Measurements from ENCODE around the gene PUM1.
A peak's percentile ranks its signal among the peaks of the same experiment; 100 is the strongest.
"Not testable (repeated sequence)": the region's sequence is repeated elsewhere in the genome, so short reads cannot be mapped to it uniquely, and the experiment has no call there.

The PUM1 gene

DNA sequence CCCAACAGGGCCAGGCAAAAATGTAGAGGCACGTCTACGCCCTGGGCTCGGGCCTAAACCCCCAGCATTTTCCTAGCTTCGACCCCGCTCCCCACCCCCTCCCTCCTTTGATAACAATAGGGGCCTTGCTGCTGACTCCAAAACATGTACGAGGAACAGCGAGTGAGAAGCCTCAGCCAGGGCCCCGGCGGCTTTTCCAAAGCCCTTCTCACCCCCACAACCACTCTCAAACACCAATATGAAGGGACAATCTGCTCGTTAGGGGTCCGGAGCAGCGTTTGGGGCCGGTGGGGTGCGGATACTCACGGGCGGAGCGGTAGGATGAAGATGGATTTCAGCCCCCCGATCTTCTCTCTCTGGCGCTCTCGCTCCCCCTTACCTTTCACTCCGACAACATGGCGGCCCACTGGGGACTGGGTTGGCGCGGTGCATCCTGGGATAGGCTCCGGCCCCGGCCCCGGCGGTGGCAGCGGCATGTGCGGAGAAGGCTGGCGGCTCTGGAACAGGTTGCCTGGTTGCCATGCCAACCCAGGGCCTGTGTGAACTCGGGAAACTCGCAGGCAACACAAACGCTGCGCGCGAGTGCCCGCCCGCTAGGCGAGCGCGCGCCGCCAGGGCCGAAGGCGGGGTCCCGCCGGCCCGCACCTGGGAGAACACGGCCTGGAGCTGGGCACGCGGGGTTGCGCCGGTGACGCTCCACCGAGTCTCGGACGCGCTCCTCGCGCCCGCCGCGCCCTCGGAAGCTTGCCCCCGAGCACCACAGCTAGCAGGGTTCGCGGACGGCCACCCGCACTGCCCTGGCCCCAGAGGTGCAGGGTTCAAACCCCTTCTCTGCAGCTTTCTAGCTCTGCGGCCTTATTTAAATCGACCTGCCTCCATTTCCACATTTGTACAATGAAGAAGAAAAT lies at the start of gene PUM1:
Gene PUM1 (minus strand): TSS at position 408 of the 908 bp plus-strand sequence. CDS start 6,151 bp downstream, outside the sequence.
- DNase-seq: peak; percentile 98

DNA sequence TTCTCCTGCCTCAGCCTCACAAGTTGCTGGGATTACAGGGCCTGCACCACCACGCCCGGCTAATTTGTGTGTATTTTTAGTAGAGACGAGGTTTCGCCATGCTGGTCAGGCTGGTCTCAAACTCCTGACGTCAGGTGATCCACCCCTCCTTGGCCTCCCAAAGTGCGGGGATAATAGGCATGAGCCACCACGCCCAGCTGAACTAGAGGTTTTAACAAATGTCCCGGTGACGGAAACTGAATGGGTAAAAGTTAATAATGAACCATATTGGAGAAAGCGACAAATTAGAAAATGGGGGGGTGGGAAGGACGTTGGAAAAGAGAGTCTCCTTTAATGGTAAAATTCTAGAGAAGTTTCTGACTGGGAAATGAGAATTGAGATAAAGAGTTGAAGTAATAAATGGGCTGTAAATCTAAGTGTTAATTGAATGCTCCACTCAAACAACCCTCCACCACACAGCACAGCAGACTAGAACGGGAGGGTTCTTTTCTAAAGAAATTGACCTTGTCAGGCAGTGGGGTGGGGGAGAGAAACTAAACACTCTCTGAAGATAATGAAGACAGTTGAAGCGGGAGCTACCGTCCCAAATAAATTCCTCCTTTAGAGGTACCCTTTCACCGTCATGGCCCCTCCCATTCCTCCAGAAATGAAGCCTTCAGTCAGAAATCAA lies 46.9 kb upstream of the PUM1 start:
- no peak for DNase-seq

DNA sequence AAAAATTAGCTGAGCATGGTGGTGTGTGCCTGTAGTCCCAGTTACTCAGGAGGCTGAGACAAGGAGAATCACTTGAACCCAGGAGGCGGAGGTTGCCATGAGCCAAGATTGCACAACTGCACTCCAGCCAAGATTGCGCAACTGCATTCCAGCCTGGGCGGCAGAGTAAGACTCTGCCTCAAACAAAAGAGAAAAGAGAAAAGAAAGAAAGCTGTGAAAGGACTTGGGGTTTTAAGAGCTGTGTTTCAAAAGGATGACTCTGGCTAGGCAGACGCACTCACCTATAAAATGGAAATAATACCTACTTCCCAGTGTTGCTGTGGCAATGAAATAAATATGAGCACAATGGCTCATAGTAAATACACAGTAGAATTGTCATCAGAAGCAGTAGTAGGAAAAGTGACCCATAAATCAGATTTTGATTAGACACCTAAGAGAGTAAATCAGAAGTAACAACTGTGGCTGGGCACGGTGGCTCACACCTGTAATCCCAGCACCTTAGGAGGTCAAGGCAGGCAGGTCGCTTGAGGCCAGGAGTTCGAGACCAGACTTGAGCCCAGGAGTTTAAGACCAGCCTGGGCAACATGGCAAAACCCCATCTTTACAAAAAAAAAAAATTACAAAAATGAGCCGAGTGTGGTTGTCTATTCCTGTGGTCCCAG lies 45.9 kb upstream of the PUM1 start:
- no peak for DNase-seq

DNA sequence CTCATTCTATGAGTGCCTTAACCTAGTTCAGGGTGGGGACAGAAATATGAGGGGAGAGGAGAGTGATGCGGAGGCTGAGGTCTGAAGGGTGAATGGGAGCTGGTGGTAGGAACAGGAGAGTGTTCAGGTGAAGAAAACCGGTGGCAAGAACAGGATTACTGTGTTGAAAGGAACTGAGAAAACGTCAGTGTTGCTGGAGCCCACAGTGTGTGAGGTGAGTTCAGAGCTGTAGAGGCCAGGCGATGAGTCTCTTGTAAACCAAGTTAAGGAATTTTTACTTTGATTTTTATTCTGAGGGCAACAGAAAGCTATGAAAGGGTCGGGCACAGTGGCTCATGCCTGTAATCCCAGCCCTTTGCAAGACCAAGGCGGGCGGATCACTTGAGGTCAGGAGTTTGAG lies 45.3 kb upstream of the PUM1 start:
- DNase-seq: no peak

DNA sequence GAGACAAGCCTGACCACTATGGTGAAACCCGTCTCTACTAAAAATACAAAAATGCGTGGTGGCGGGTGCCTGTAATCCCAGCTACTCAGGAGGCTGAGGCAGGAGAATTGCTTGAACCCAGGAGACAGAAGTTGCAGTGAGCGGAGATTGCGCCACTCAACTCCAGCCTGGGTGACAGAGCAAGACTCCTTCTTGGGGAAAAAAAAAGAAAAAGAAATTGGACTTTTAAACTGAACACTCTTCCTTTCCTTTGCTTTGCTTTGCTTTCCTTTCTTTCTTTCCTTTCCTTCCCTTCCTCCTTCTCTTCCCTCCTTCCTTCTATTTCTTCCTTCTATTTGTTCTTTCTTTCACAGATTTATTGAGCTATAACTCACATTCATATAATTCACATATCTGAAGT lies 43.3 kb upstream of the PUM1 start:
- DNase-seq: no peak

DNA sequence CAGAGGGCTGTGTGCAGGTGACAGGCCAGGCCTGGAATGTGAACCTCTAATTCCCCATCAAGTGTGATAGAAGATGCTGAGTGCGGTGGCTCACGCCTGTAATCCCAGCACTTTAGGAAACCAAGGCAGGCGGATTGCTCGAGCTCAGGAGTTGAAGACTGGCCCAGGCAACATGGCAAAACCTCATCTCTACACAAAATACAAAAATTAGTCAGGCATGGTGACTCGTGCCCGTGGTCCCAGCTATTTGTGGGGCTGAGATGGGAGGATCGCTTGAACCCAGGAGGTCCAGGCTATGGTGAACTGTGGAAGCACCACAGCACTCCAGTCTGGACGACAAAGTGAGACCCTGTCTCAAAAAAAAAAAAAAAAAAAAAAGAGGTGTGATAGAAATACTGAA lies 40.1 kb upstream of the PUM1 start:
- DNase-seq: no peak

- DNase-seq: no peak
Measured at GRCh38 chr1:31102501-31102950, 37.0 kb upstream of the PUM1 start.

- no peak for DNase-seq
Measured at GRCh38 chr1:31101147-31101502, 35.6 kb upstream of the PUM1 start.

GRCh38 chr1:31099293-31100032 lies 33.9 kb upstream of the PUM1 start:
- DNase-seq: no peak

GRCh38 chr1:31095985-31096384 lies 30.5 kb upstream of the PUM1 start:
- no peak for DNase-seq

DNA sequence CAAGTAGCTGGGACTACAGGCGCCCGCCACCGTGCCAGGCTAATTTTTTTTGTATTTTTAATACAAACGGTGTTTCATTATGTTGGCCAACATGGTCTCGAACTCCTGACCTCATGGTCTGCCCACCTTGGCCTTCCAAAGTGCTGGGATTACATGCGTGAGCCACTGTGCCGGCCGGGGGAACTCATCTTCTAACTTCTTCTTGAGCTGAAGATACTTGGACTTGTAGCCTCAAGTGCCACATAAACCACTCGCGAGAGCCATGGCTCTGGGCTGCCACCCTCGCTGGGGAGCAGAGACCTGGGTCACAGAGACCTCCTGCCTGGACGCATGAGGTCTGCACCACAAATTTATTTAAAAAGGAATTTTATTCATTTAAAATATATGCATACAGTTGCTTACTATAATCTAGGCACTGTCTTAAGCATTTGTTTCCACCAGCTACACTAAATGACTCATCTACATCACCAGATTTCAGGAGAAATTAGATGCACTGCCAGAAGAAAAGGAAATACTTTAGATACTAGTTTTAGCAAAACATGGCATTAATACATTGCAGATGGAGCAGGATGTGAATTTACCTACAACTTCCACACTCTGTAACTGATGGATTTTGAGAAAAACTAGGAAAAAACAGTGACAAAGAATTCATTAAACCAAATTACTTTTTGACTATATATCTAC lies 29.9 kb upstream of the PUM1 start:
- DNase-seq: no peak

- DNase-seq: not testable (repeated sequence)
Measured at GRCh38 chr1:31088081-31088480, 22.6 kb upstream of the PUM1 start.

- DNase-seq: no peak
Measured at GRCh38 chr1:31084782-31085569, 19.5 kb upstream of the PUM1 start.

GRCh38 chr1:31082385-31082784 lies 16.9 kb upstream of the PUM1 start:
- DNase-seq: no peak

GRCh38 chr1:31073044-31073443 lies 7.5 kb upstream of the PUM1 start:
- no peak for DNase-seq

DNA sequence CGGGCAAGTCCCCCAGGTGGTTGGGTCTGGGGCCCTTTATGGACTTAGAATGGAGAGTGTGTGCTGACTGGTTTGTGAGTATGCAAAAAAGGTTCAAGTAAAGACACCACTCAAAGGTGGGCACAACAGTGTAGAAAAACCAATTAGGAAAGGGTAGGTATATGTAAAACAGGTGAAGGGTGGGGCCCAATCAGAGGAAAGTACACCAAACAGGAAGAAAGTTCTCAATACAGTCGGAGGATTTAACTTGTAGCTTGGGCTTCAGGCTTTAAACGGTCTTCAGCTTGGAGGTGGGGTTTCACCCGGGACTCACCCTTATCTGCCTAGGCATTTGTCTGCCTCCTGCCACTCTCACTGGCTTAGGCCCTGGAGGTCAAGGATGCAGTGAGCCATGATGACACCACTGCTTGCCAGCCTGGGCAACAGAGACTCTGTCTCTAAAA lies 6.8 kb upstream of the PUM1 start:
- DNase-seq: no peak

DNA sequence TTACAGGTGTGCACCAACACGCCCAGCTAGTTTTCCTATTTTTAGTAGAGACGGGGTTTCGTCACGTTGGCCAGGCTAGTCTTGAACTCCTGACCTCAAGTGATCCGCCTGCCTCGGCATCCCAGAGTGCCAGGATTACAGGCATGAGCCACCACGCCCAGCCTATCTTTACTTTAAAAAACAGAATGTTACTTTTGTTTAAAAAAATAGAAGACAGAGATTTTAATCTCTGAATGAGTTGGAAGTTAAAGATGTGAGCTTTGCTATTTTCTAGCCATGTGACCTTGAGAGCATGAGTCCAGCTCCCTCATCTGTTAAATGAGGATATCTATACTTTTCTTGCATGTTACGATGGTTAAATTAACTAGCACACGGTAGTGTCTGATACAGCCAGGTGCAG lies 3.9 kb upstream of the PUM1 start:
- no peak for DNase-seq

- no peak for DNase-seq
Measured at GRCh38 chr1:31064718-31065309, 703 bp downstream of the PUM1 start.

GRCh38 chr1:31064111-31064717 lies 1.3 kb downstream of the PUM1 start:
- no peak for DNase-seq

- peak; percentile 31 for DNase-seq
Measured at GRCh38 chr1:31063631-31064030, 1.9 kb downstream of the PUM1 start.

Measured in CD4-positive, alpha-beta T cell treated with Interleukin-21 for 1 hour (primary cell).